Midbrain (tissue), 1 donor: ENCODE data around the gene BET1L.
"Not testable (repeated sequence)": the region's sequence is repeated elsewhere in the genome, so short reads cannot be mapped to it uniquely, and the experiment has no call there.

Experiments
- DNase-seq: peaks from one replicate; lab custom pipeline; 2025; lab: John Stamatoyannopoulos, UW

The BET1L gene

GRCh38 chr11:207208-207862 lies at the start of gene BET1L, which contains the start of gene RIC8A:
Gene BET1L, minus strand, starts transcription at chr11:207399. Its CDS starts 78 bp downstream, at chr11:207321.
Gene RIC8A, plus strand, starts transcription at chr11:207708. Its CDS starts 1,147 bp downstream, at chr11:208855.
- DNase-seq: peak; percentile 99

GRCh38 chr11:255816-256215 lies 48.6 kb upstream of the BET1L start:
- DNase-seq: no peak

GRCh38 chr11:255176-255575 lies 48.0 kb upstream of the BET1L start:
- DNase-seq: no peak

GRCh38 chr11:253886-254270 lies 46.7 kb upstream of the BET1L start:
- no peak for DNase-seq

- no peak for DNase-seq
Observed at GRCh38 chr11:253160-253885, 46.1 kb upstream of the BET1L start.

- no peak for DNase-seq
Observed at GRCh38 chr11:252666-253065, 45.5 kb upstream of the BET1L start.

GRCh38 chr11:251550-251949 lies 44.4 kb upstream of the BET1L start:
- DNase-seq: no peak

GRCh38 chr11:250740-251299 lies 43.6 kb upstream of the BET1L start:
- peak; percentile 29 for DNase-seq

GRCh38 chr11:250274-250673 lies 43.1 kb upstream of the BET1L start:
- no peak for DNase-seq

GRCh38 chr11:249062-249461 lies 41.9 kb upstream of the BET1L start:
- DNase-seq: no peak

- no peak for DNase-seq
Observed at GRCh38 chr11:244376-244775, 37.2 kb upstream of the BET1L start.

GRCh38 chr11:241634-242033 lies 34.4 kb upstream of the BET1L start:
- no peak for DNase-seq

GRCh38 chr11:240315-240714 lies 33.1 kb upstream of the BET1L start:
- DNase-seq: no peak

GRCh38 chr11:238346-238745 lies 31.1 kb upstream of the BET1L start:
- not testable (repeated sequence) for DNase-seq

- peak; percentile 85 for DNase-seq
Observed at GRCh38 chr11:236774-237767, 29.9 kb upstream of the BET1L start, which contains the start of gene PSMD13. Gene PSMD13, plus strand, starts transcription at chr11:236976. Its CDS starts 74 bp downstream, at chr11:237050.

- DNase-seq: peak; percentile 85
Observed at GRCh38 chr11:235997-236773, 29.0 kb upstream of the BET1L start, which contains the start of gene SIRT3. Gene SIRT3, minus strand, starts transcription at chr11:236342. Its CDS starts 14 bp downstream, at chr11:236328.

GRCh38 chr11:235609-235996 lies 28.4 kb upstream of the BET1L start:
- no peak for DNase-seq

- no peak for DNase-seq
Observed at GRCh38 chr11:235180-235579, 28.0 kb upstream of the BET1L start.

- no peak for DNase-seq
Observed at GRCh38 chr11:232783-233565, 25.8 kb upstream of the BET1L start.

GRCh38 chr11:230431-230830 lies 23.2 kb upstream of the BET1L start:
- DNase-seq: no peak
